Effector CD8-positive, alpha-beta T cell (primary cell): ENCODE results near the gene DOCK11.

ENCODE experiments used
- DNase-seq: peaks from one replicate; lab custom pipeline; 2025; lab: John Stamatoyannopoulos, UW

DOCK11 gene

GRCh38 chrX:118530219-118530911, 34.8 kb downstream of the DOCK11 start:
- DNase-seq, result no peak

GRCh38 chrX:118534716-118535493, 39.3 kb downstream of the DOCK11 start:
- DNase-seq, result no peak

- DNase-seq, result no peak
Observed at GRCh38 chrX:118536204-118536603, 40.6 kb downstream of the DOCK11 start.

- DNase-seq, result peak; percentile 11
Observed at GRCh38 chrX:118536687-118537461, 41.3 kb downstream of the DOCK11 start.

- no peak for DNase-seq
Observed at GRCh38 chrX:118538386-118538785, 42.8 kb downstream of the DOCK11 start.

GRCh38 chrX:118540342-118540741, 44.7 kb downstream of the DOCK11 start:
- no peak for DNase-seq

- DNase-seq, result no peak
Observed at GRCh38 chrX:118541482-118541881, 45.9 kb downstream of the DOCK11 start.

- DNase-seq, result no peak
Observed at GRCh38 chrX:118545510-118545909, 49.9 kb downstream of the DOCK11 start.

- DNase-seq, result no peak
Observed at GRCh38 chrX:118548841-118549240, 53.2 kb downstream of the DOCK11 start.

- no peak for DNase-seq
Observed at GRCh38 chrX:118550792-118551191, 55.2 kb downstream of the DOCK11 start.

GRCh38 chrX:118551426-118551825, 55.8 kb downstream of the DOCK11 start:
- no peak for DNase-seq

- no peak for DNase-seq
Observed at GRCh38 chrX:118552121-118552900, 56.7 kb downstream of the DOCK11 start.

- no peak for DNase-seq
Observed at GRCh38 chrX:118553042-118553710, 57.6 kb downstream of the DOCK11 start.

GRCh38 chrX:118554511-118554910, 58.9 kb downstream of the DOCK11 start:
- DNase-seq, result no peak

GRCh38 chrX:118558926-118559325, 63.3 kb downstream of the DOCK11 start:
- no peak for DNase-seq

GRCh38 chrX:118560489-118560888, 64.9 kb downstream of the DOCK11 start:
- DNase-seq, result no peak

- DNase-seq, result no peak
Observed at GRCh38 chrX:118562582-118563164, 67.1 kb downstream of the DOCK11 start.

GRCh38 chrX:118564498-118564897, 68.9 kb downstream of the DOCK11 start:
- no peak for DNase-seq

GRCh38 chrX:118565853-118566252, 70.2 kb downstream of the DOCK11 start:
- DNase-seq, result no peak

GRCh38 chrX:118566359-118566758, 70.7 kb downstream of the DOCK11 start:
- no peak for DNase-seq

GRCh38 chrX:118569676-118570075, 74.1 kb downstream of the DOCK11 start:
- no peak for DNase-seq
